Breast epithelium (tissue), 4 donors: ENCODE data around the gene CUL9. TPM values are rescaled to one million over a fixed set of nuclear protein-coding genes. Genes with fewer than 3 reads are reported as not detected.
A peak's percentile ranks its signal among the peaks of the same experiment; 100 is the strongest.

Experiments
- DNase-seq, 2 donors: peaks; one replicate each; pipeline ENCODE4 v3.0.0-alpha.2; 2019; ENCODE audit warnings: low spot score in 2 of 2
- H3K27ac ChIP-seq, 2 donors: fragments of 200-600 bp; sonication (generic) in 1 of 2; one replicate each; pipeline ENCODE4 v1.5.1; 2016 to 2019; ENCODE audit warnings: mild to moderate bottlenecking in 1 of 2
- H3K27me3 ChIP-seq, 2 donors: fragments of 200-600 bp; sonication (generic) in 1 of 2; one replicate each; pipeline versions ENCODE4 v1.5.1 to v1.6.0; 2017 to 2019; ENCODE audit warnings: control low read depth in 1 of 2, mild to moderate bottlenecking in 1 of 2
- H3K36me3 ChIP-seq: fragments of 200-600 bp; one replicate; pipeline ENCODE4 v1.5.1; 2019
- H3K4me1 ChIP-seq, 2 donors: fragments of 200-600 bp; sonication (generic); one replicate each; pipeline ENCODE4 v1.5.1; 2016 to 2019; ENCODE audit warnings: control low read depth in 1 of 2
- H3K4me3 ChIP-seq, 3 donors: fragments of 200-600 bp; sonication (generic); 1 replicate in 2 of 3; 2 replicates in 1 of 3; pipeline ENCODE4 v1.5.1; 2016 to 2019; ENCODE audit warnings: mild to moderate bottlenecking in 3 of 3, moderate library complexity in 2 of 3
- H3K9me3 ChIP-seq, 2 donors: fragments of 200-600 bp; sonication (generic) in 1 of 2; one replicate each; pipeline ENCODE4 v1.5.1; 2016 to 2019; ENCODE audit warnings: control low read depth in 1 of 2
- CTCF ChIP-seq, 3 donors: fragments of 450-650 bp; IDR thresholded peaks; one replicate each; pipeline ENCODE4 v1.5.1; 2016 to 2017; ENCODE audit warnings: antibody characterized with exemption in 3 of 3, mild to moderate bottlenecking in 3 of 3, moderate library complexity in 3 of 3
- POLR2A ChIP-seq: fragments of 450-650 bp; IDR thresholded peaks from one replicate; pipeline ENCODE4 v1.6.1; 2016; ENCODE audit warnings: antibody characterized with exemption, mild to moderate bottlenecking, moderate library complexity
- POLR2AphosphoS5 ChIP-seq, 3 donors: sonication (generic); formaldehyde crosslinking; IDR thresholded peaks; one replicate each; pipeline ENCODE4 v1.6.1; 2017; ENCODE audit warnings: antibody characterized with exemption in 3 of 3
- intact Hi-C: fragments of 100-400 bp; cut with DNase I; formaldehyde crosslinking; loops from one replicate; pipeline ENCODE4 v1.15.1; 2023; ENCODE audit warnings: low total_unique reads
- total RNA-seq, 3 donors: library from RNA; depleted of rRNA; stranded (reverse); fragments of >200 nt; gene quantifications; one replicate each; pipeline ENCODE4 v1.1.0, GENCODE V29; 2016

The CUL9 gene
- total RNA-seq, 3 donors from 2014 or later, result 25.1 to 47.5 (median 43.3) TPM

GRCh38 chr6:43203029-43203717 lies 21.2 kb downstream of the CUL9 start:
- H3K27me3 ChIP-seq, result no peaks in the 10 kb centered on the region
- no peaks in the 10 kb centered on the region for H3K36me3 ChIP-seq
- H3K4me3 ChIP-seq, result no peak overlapping the region
- intact Hi-C loops, result no loop called here
- no peaks in the 10 kb centered on the region for H3K9me3 ChIP-seq
- no peak overlapping the region for H3K27ac ChIP-seq
- DNase-seq, result peak in 1 of 2 donors; percentile 35
- no peaks in the 10 kb centered on the region for H3K4me1 ChIP-seq
- TF ChIP-seq POLR2AphosphoS5 (IDR thresholded peaks at IDR 0.05) (no peak), CTCF (IDR thresholded peaks at IDR 0.05) (no peak), POLR2A (no peak)

- Histone ChIP-seq H3K36me3 (no peaks in the 10 kb centered on the region), H3K4me1 (no peaks in the 10 kb centered on the region), H3K27me3 (no peaks in the 10 kb centered on the region), H3K27ac (no peak overlapping the region), H3K9me3 (no peaks in the 10 kb centered on the region), H3K4me3 (no peak overlapping the region)
- intact Hi-C loops, result no loop called here
- DNase-seq, result peak in 1 of 2 donors; percentile 1
- no peak for TF ChIP-seq POLR2A
- TF ChIP-seq POLR2AphosphoS5 (IDR thresholded peaks at IDR 0.05), result no peak
- TF ChIP-seq CTCF (IDR thresholded peaks at IDR 0.05), result no peak
These were observed 21.7 kb downstream of the CUL9 start for GRCh38 chr6:43203718-43204095.

- no peaks in the 10 kb centered on the region for H3K27me3 ChIP-seq
- H3K4me3 ChIP-seq, result no peak overlapping the region
- H3K9me3 ChIP-seq, result no peaks in the 10 kb centered on the region
- no peak for TF ChIP-seq POLR2A
- no peak for TF ChIP-seq POLR2AphosphoS5 (IDR thresholded peaks at IDR 0.05)
- no peak for TF ChIP-seq CTCF (IDR thresholded peaks at IDR 0.05)
- no peaks in the 10 kb centered on the region for H3K4me1 ChIP-seq
- no peaks in the 10 kb centered on the region for H3K36me3 ChIP-seq
- peak in 1 of 2 donors; percentile 40 for DNase-seq
- H3K27ac ChIP-seq, result no peak overlapping the region
- intact Hi-C loops, result no loop called here
These were observed 22.5 kb downstream of the CUL9 start for GRCh38 chr6:43204271-43205105.

- H3K27ac ChIP-seq, result no peak overlapping the region
- H3K36me3 ChIP-seq, result no peaks in the 10 kb centered on the region
- intact Hi-C loops, result no loop called here
- no peaks in the 10 kb centered on the region for H3K9me3 ChIP-seq
- H3K27me3 ChIP-seq, result no peaks in the 10 kb centered on the region
- DNase-seq, result peak in 1 of 2 donors; percentile 41
- H3K4me1 ChIP-seq, result no peaks in the 10 kb centered on the region
- no peak for TF ChIP-seq POLR2A
- TF ChIP-seq CTCF (IDR thresholded peaks at IDR 0.05), result no peak
- TF ChIP-seq POLR2AphosphoS5 (IDR thresholded peaks at IDR 0.05), result no peak
- no peak overlapping the region for H3K4me3 ChIP-seq
These were observed 23.9 kb downstream of the CUL9 start for GRCh38 chr6:43205849-43206248.

- intact Hi-C loops, result no loop called here
- no peak for DNase-seq
- H3K4me3 ChIP-seq, result no peak overlapping the region
- no peaks in the 10 kb centered on the region for H3K9me3 ChIP-seq
- no peaks in the 10 kb centered on the region for H3K4me1 ChIP-seq
- no peaks in the 10 kb centered on the region for H3K27me3 ChIP-seq
- H3K36me3 ChIP-seq, result no peaks in the 10 kb centered on the region
- H3K27ac ChIP-seq, result no peak overlapping the region
- TF ChIP-seq POLR2A, result no peak
- TF ChIP-seq POLR2AphosphoS5 (IDR thresholded peaks at IDR 0.05), result no peak
- no peak for TF ChIP-seq CTCF (IDR thresholded peaks at IDR 0.05)
These were observed 25.3 kb downstream of the CUL9 start for GRCh38 chr6:43207286-43207685.
